Activated T-cell treated with anti-CD3 and anti-CD28 coated beads, Interleukin-2, amount 50 U/mL, for 24 hours (primary cell): ENCODE data around the gene HTRA3.

Experiments used
- DNase-seq: peaks from one replicate; pipeline ENCODE4 v3.0.0-alpha.2; 2020
- H3K27ac Mint-ChIP-seq: 2 replicates; pipeline ENCODE4 v1.8.0; 2020; ENCODE audit warnings: mild to moderate bottlenecking, mixed read lengths
- H3K27me3 Mint-ChIP-seq: 2 replicates; pipeline ENCODE4 v1.8.0; 2020; ENCODE audit warnings: mixed read lengths
- H3K36me3 Mint-ChIP-seq: 2 replicates; pipeline ENCODE4 v1.8.0; 2020; ENCODE audit warnings: low read depth, mixed read lengths
- H3K4me1 Mint-ChIP-seq: 2 replicates; pipeline ENCODE4 v1.8.0; 2020; ENCODE audit warnings: low read depth, mixed read lengths
- H3K4me3 Mint-ChIP-seq: 2 replicates; pipeline ENCODE4 v1.8.0; 2020; ENCODE audit warnings: mild to moderate bottlenecking, moderate library complexity, mixed read lengths
- H3K9me3 Mint-ChIP-seq: 2 replicates; pipeline ENCODE4 v1.8.0; 2020; ENCODE audit warnings: mixed read lengths

HTRA3 gene

DNA sequence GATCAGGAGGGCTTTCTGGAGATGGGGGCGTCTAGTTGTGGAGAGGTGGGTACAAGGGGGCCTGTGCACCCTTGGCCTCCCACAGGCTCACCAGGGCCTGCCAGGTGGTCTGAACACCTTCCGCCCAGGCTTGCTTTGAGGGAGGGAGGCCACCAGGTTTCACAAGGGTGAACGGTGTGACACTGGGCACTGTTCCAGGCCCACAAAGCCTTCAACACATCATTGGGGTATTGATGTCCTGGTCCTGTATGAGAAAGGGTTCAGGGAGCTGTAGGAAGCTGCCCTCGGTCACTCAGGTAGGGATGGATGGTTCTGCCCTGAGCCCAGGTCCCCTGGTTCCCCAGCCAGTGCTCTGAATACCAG is 6.0 kb downstream of the HTRA3 start:
- Mint-ChIP-seq H3K27me3 (peaks cover 35% of the 10 kb centered on the region), H3K27ac (no peak overlapping the region), H3K4me1 (no peaks in the 10 kb centered on the region), H3K9me3 (no peaks in the 10 kb centered on the region), H3K4me3 (no peak overlapping the region), H3K36me3 (no peaks in the 10 kb centered on the region)
- no peak for DNase-seq

- no peak overlapping the region for H3K4me3 Mint-ChIP-seq
- H3K27ac Mint-ChIP-seq = no peak overlapping the region
- no peaks in the 10 kb centered on the region for H3K36me3 Mint-ChIP-seq
- no peaks in the 10 kb centered on the region for H3K4me1 Mint-ChIP-seq
- H3K9me3 Mint-ChIP-seq = no peaks in the 10 kb centered on the region
- H3K27me3 Mint-ChIP-seq = peaks cover 24% of the 10 kb centered on the region
- no peak for DNase-seq
Measured at GRCh38 chr4:8276358-8277240, 7.0 kb downstream of the HTRA3 start.

DNA sequence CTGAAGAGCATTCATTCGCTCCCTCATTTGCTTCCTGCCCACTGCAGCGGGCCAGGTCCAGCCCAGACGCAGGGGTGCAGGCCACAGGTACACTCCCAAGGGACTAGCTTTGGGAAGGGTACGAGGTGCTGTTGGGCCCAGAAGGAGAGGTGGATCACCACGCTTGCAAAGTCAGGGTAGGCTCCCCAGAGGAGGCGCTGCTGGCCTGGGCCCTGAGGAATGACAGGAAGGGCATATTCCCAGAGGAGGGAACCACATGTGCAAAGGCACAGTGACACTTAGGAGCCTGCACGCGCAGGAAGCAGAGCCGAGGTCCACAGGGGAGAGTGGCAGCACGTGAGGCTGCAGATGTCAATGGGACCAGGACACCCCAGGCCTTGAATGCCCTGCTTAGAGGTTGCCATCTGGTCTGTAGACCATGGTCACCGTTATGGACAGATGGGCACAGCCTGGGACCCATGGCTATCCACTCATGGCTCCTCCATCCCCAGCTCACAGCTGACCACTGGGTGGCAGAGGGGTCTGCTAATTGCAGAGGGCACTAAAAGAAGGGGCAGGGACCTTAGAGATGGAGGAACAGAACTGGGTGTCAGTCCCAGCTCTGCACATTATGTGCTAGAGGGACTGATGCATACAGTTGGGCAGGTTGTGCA is 7.9 kb downstream of the HTRA3 start:
- H3K9me3 Mint-ChIP-seq = no peaks in the 10 kb centered on the region
- no peaks in the 10 kb centered on the region for H3K36me3 Mint-ChIP-seq
- no peak overlapping the region for H3K27ac Mint-ChIP-seq
- no peaks in the 10 kb centered on the region for H3K4me1 Mint-ChIP-seq
- H3K4me3 Mint-ChIP-seq = no peak overlapping the region
- DNase-seq = no peak
- H3K27me3 Mint-ChIP-seq = peaks cover 16% of the 10 kb centered on the region

- DNase-seq = no peak
- no peaks in the 10 kb centered on the region for H3K4me1 Mint-ChIP-seq
- H3K27me3 Mint-ChIP-seq = peaks cover 15% of the 10 kb centered on the region
- H3K4me3 Mint-ChIP-seq = no peak overlapping the region
- H3K27ac Mint-ChIP-seq = no peak overlapping the region
- H3K9me3 Mint-ChIP-seq = no peaks in the 10 kb centered on the region
- H3K36me3 Mint-ChIP-seq = no peaks in the 10 kb centered on the region
Measured at GRCh38 chr4:8278009-8278395, 8.4 kb downstream of the HTRA3 start.

- Mint-ChIP-seq H3K4me3 (no peak overlapping the region), H3K9me3 (no peaks in the 10 kb centered on the region), H3K27me3 (peaks cover 13% of the 10 kb centered on the region), H3K36me3 (no peaks in the 10 kb centered on the region), H3K27ac (no peak overlapping the region), H3K4me1 (no peaks in the 10 kb centered on the region)
- DNase-seq = no peak
Measured at GRCh38 chr4:8278421-8279287, 9.1 kb downstream of the HTRA3 start.

GRCh38 chr4:8279321-8280157 is 10.0 kb downstream of the HTRA3 start:
- Mint-ChIP-seq H3K27ac (no peak overlapping the region), H3K4me3 (no peak overlapping the region), H3K27me3 (peaks cover 4% of the 10 kb centered on the region), H3K4me1 (no peaks in the 10 kb centered on the region), H3K36me3 (no peaks in the 10 kb centered on the region), H3K9me3 (no peaks in the 10 kb centered on the region)
- DNase-seq = no peak

DNA sequence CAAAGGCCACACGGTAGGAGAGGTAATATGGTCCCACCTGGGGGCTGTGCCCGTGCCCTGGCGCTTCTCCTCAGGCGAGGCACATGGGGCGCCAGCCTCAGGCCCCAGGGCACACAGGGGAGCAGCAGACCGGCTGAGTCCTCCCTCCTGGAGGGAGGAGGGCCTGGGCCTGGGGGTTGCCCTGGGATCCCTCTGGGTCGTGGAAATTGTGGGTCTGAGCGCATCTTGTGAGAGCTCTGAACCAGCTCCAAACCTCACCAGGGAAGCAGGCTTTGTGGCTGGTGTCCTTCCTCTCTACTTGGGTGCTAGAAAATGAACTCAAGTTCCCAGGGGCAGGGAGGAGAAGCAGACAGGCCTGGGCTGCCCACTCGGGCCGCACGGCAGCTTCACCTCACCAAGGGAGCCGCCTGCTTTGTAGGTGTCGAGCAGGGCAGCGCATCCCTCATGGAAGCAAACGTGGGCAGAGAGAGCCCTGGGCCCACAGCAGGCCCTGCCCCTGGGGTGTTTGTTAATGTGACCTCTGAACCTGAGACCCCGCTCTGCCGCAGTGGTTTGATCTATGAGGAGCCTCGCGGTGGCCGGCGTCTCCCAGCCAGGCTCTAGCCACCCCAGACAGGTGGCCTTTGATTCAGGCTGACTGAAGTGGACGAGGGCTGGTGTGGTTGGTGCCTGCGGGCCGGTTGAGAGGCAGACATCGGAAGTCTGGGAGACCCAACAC is 10.8 kb downstream of the HTRA3 start:
- DNase-seq = no peak
- peaks cover 2% of the 10 kb centered on the region for H3K27me3 Mint-ChIP-seq
- no peaks in the 10 kb centered on the region for H3K36me3 Mint-ChIP-seq

GRCh38 chr4:8280876-8281440 is 11.4 kb downstream of the HTRA3 start:
- H3K27me3 Mint-ChIP-seq = no peaks in the 10 kb centered on the region
- no peaks in the 10 kb centered on the region for H3K36me3 Mint-ChIP-seq
- no peak overlapping the region for H3K27ac Mint-ChIP-seq
- H3K4me3 Mint-ChIP-seq = no peak overlapping the region
- no peaks in the 10 kb centered on the region for H3K4me1 Mint-ChIP-seq
- no peaks in the 10 kb centered on the region for H3K9me3 Mint-ChIP-seq
- DNase-seq = no peak

More for the DNA sequence above, 10.8 kb downstream of the HTRA3 start:
- Mint-ChIP-seq H3K9me3 (no peaks in the 10 kb centered on the region), H3K4me3 (no peak overlapping the region), H3K4me1 (no peaks in the 10 kb centered on the region), H3K27ac (no peak overlapping the region)

DNA sequence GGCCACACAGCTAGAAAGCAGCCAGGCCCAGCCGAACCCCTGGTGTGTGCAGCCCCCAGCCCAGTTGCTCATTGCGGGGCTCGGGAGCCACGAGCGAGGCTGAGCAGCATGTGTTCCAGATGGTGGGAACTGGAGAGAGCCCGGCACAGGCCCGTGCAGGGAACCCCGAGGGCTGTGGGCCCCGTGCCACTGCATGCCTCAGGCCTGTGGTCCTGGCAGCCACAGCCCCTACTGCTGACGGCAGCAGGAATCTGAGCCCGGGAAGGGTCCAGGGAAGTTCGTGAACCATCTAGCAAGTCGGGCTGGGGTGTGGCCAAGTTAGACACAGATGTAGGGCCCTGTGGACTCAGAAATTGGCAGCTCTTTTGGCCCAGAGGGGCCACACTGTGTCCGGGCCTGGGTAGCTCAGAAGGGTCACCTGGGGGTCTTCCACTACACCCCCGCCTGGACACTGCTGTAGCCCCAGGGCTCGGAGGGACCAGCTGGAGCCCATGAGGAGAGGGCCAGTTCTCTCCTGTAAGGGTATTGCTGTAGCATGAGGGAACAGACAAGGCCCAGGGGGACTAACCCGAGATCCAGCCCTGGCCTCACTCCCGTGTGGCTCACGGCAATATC is 12.1 kb downstream of the HTRA3 start:
- Mint-ChIP-seq H3K27me3 (no peaks in the 10 kb centered on the region), H3K27ac (no peak overlapping the region), H3K4me3 (no peak overlapping the region), H3K4me1 (no peaks in the 10 kb centered on the region), H3K36me3 (no peaks in the 10 kb centered on the region), H3K9me3 (no peaks in the 10 kb centered on the region)
- DNase-seq = no peak

DNA sequence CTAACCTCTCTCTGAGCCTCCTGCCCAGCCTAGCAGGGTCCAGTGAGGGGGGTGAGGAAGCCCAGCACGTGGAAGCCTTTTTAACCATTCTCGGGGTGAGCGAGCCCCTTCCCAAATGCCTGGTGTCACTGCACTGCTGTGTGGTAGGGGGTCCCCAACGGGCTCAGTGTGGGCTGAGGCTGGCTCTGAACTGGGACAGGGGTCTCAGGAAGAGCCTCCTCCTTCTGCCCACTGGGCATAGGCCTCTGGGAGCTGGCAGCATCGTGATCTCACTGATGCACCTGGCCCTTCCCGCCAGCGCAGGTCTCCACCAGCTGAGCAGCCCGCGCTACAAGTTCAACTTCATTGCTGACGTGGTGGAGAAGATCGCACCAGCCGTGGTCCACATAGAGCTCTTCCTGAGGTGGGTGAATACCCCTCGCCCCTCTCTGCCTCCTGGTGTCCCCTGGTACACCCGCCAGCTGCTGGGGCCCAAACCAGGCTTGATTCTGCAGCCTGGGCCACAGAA is 12.6 kb downstream of the HTRA3 start:
- H3K27ac Mint-ChIP-seq = no peak overlapping the region
- H3K4me1 Mint-ChIP-seq = no peaks in the 10 kb centered on the region
- H3K27me3 Mint-ChIP-seq = no peaks in the 10 kb centered on the region
- no peak overlapping the region for H3K4me3 Mint-ChIP-seq
- H3K9me3 Mint-ChIP-seq = no peaks in the 10 kb centered on the region
- no peak for DNase-seq
- no peaks in the 10 kb centered on the region for H3K36me3 Mint-ChIP-seq

DNA sequence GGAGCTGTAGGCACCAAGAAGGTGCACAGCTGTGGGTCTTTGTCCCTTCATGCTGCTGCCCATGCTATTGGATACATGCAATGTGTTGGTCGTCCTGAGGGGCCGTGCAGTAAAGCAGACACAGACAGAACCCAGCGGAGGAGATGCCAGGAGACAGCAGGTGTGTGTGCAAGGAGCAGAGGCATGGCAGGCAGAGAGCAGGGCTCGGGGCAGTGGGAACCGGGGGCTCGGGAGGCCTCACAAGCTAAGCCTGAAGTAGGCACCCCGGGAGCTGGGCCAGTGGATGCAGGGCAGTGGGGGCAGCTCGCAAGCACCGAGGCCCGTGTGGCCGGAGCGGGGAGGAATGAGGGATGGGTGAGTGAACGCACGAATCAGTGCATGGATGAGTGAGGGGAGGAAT is 13.2 kb downstream of the HTRA3 start:
- H3K27ac Mint-ChIP-seq = no peak overlapping the region
- no peak overlapping the region for H3K4me3 Mint-ChIP-seq
- no peaks in the 10 kb centered on the region for H3K4me1 Mint-ChIP-seq
- H3K9me3 Mint-ChIP-seq = no peaks in the 10 kb centered on the region
- no peaks in the 10 kb centered on the region for H3K27me3 Mint-ChIP-seq
- DNase-seq = no peak
- no peaks in the 10 kb centered on the region for H3K36me3 Mint-ChIP-seq

GRCh38 chr4:8283161-8283560 is 13.6 kb downstream of the HTRA3 start:
- no peak for DNase-seq
- no peaks in the 10 kb centered on the region for H3K36me3 Mint-ChIP-seq
- no peaks in the 10 kb centered on the region for H3K4me1 Mint-ChIP-seq
- H3K27ac Mint-ChIP-seq = no peak overlapping the region
- no peak overlapping the region for H3K4me3 Mint-ChIP-seq
- H3K9me3 Mint-ChIP-seq = no peaks in the 10 kb centered on the region
- no peaks in the 10 kb centered on the region for H3K27me3 Mint-ChIP-seq

DNA sequence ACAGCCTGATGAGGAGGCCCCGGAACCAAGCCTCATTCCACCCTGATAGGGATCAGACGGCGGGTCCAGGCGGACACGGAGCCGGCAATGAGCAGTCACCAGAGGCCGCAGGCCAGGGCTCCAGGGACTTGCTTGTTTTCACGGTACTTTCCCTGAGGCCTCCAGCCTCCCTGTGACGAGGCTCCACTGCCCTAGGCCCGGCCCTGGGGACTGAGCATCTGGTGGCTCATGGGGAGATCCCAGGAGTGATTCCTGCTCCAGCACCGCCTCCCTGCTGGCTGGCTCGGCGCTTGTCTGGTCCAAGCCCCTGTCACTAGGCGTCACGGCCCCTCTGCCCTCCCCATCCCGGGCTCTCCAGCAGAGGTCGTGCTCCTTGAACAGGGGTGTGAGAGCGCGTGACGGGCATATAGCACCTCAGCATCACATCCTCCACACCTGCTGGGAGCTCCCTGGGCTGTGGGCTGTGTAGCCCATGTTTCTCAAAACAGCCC is 14.1 kb downstream of the HTRA3 start:
- Mint-ChIP-seq H3K36me3 (no peaks in the 10 kb centered on the region), H3K9me3 (no peaks in the 10 kb centered on the region), H3K27me3 (no peaks in the 10 kb centered on the region), H3K4me1 (no peaks in the 10 kb centered on the region), H3K27ac (no peak overlapping the region), H3K4me3 (no peak overlapping the region)
- no peak for DNase-seq
